ENCODE data around the gene HNRNPAB.
"Not testable (repeated sequence)": the region's sequence is repeated elsewhere in the genome, so short reads cannot be mapped to it uniquely, and the experiment has no call there.

HNRNPAB gene

GRCh38 chr5:178249191-178249989 is 45.1 kb downstream of the HNRNPAB start:
- H3F3A ChIP-seq (ENCODE audit: insufficient read depth, low read length): no peaks in the 10 kb centered on the region
- no peak overlapping the region for H3K4me3 ChIP-seq (ENCODE audit: low read length)
- no peak for TF ChIP-seq CTCF (IDR thresholded peaks at IDR 0.05; ENCODE audit: low read length)
- TF ChIP-seq EZH2 (optimal IDR thresholded peaks at IDR 0.05; ENCODE audit: low read depth, low read length): no peak
- TF ChIP-seq EZH2phosphoT487 (IDR thresholded peaks at IDR 0.05; ENCODE audit: low read length): no peak
- H3K9ac ChIP-seq (ENCODE audit: low read length): no peak overlapping the region
- no peaks in the 10 kb centered on the region for H3K4me1 ChIP-seq (ENCODE audit: low read length)
- no peaks in the 10 kb centered on the region for H3K79me2 ChIP-seq (ENCODE audit: low read length)
- no peaks in the 10 kb centered on the region for H3K9me3 ChIP-seq (replicated peaks; ENCODE audit: insufficient read depth, low read length)
- no peaks in the 10 kb centered on the region for H4K20me1 ChIP-seq (ENCODE audit: insufficient read depth, low read length)
- DNase-seq: no peak
- no peaks in the 10 kb centered on the region for H3K9me2 ChIP-seq (replicated peaks; ENCODE audit: insufficient read depth, low read length)
- H3K36me3 ChIP-seq (replicated peaks; ENCODE audit: insufficient read depth, low read length): no peaks in the 10 kb centered on the region
- H3K27me3 ChIP-seq (replicated peaks; ENCODE audit: insufficient read depth, low read length): peaks cover 25% of the 10 kb centered on the region
- H3K4me2 ChIP-seq (ENCODE audit: low read depth, low read length): no peak overlapping the region
- H3K27ac ChIP-seq (ENCODE audit: low read length): no peak overlapping the region
- no peak overlapping the region for H2AFZ ChIP-seq (ENCODE audit: low read length)

GRCh38 chr5:178250263-178250662 is 45.9 kb downstream of the HNRNPAB start:
- Histone ChIP-seq H2AFZ (ENCODE audit: low read length) (no peak overlapping the region), H4K20me1 (ENCODE audit: insufficient read depth, low read length) (no peaks in the 10 kb centered on the region), H3K4me1 (ENCODE audit: low read length) (no peaks in the 10 kb centered on the region), H3K27me3 (replicated peaks; ENCODE audit: insufficient read depth, low read length) (peaks cover 31% of the 10 kb centered on the region), H3K9me3 (replicated peaks; ENCODE audit: insufficient read depth, low read length) (no peaks in the 10 kb centered on the region), H3K79me2 (ENCODE audit: low read length) (no peaks in the 10 kb centered on the region), H3K27ac (ENCODE audit: low read length) (no peak overlapping the region), H3K4me3 (ENCODE audit: low read length) (no peak overlapping the region), H3F3A (ENCODE audit: insufficient read depth, low read length) (no peaks in the 10 kb centered on the region), H3K4me2 (ENCODE audit: low read depth, low read length) (no peak overlapping the region), H3K9ac (ENCODE audit: low read length) (no peak overlapping the region), H3K36me3 (replicated peaks; ENCODE audit: insufficient read depth, low read length) (no peaks in the 10 kb centered on the region), H3K9me2 (replicated peaks; ENCODE audit: insufficient read depth, low read length) (no peaks in the 10 kb centered on the region)
- TF ChIP-seq EZH2phosphoT487 (IDR thresholded peaks at IDR 0.05; ENCODE audit: low read length) (no peak), EZH2 (optimal IDR thresholded peaks at IDR 0.05; ENCODE audit: low read depth, low read length) (no peak), CTCF (IDR thresholded peaks at IDR 0.05; ENCODE audit: low read length) (no peak)
- no peak for DNase-seq

- TF ChIP-seq EZH2 (optimal IDR thresholded peaks at IDR 0.05; ENCODE audit: low read depth, low read length): no peak
- TF ChIP-seq EZH2phosphoT487 (IDR thresholded peaks at IDR 0.05; ENCODE audit: low read length): no peak
- TF ChIP-seq CTCF (IDR thresholded peaks at IDR 0.05; ENCODE audit: low read length): no peak
- Histone ChIP-seq H3K9me2 (replicated peaks; ENCODE audit: insufficient read depth, low read length) (no peaks in the 10 kb centered on the region), H3K9me3 (replicated peaks; ENCODE audit: insufficient read depth, low read length) (no peaks in the 10 kb centered on the region), H3K4me1 (ENCODE audit: low read length) (no peaks in the 10 kb centered on the region), H3K27ac (ENCODE audit: low read length) (no peak overlapping the region), H3K4me2 (ENCODE audit: low read depth, low read length) (no peak overlapping the region), H3K79me2 (ENCODE audit: low read length) (no peaks in the 10 kb centered on the region), H3F3A (ENCODE audit: insufficient read depth, low read length) (no peaks in the 10 kb centered on the region), H4K20me1 (ENCODE audit: insufficient read depth, low read length) (no peaks in the 10 kb centered on the region), H3K36me3 (replicated peaks; ENCODE audit: insufficient read depth, low read length) (no peaks in the 10 kb centered on the region), H2AFZ (ENCODE audit: low read length) (no peak overlapping the region), H3K9ac (ENCODE audit: low read length) (no peak overlapping the region), H3K4me3 (ENCODE audit: low read length) (no peak overlapping the region), H3K27me3 (replicated peaks; ENCODE audit: insufficient read depth, low read length) (peaks cover 36% of the 10 kb centered on the region)
- DNase-seq: no peak
Observed at GRCh38 chr5:178252258-178252657, 47.9 kb downstream of the HNRNPAB start.

GRCh38 chr5:178253632-178254031 is 49.3 kb downstream of the HNRNPAB start:
- not testable (repeated sequence) for H3K9me3 ChIP-seq (replicated peaks; ENCODE audit: insufficient read depth, low read length); H3K9ac ChIP-seq (ENCODE audit: low read length); H2AFZ ChIP-seq (ENCODE audit: low read length); H3K9me2 ChIP-seq (replicated peaks; ENCODE audit: insufficient read depth, low read length); H3K27ac ChIP-seq (ENCODE audit: low read length); H3K36me3 ChIP-seq (replicated peaks; ENCODE audit: insufficient read depth, low read length); H3F3A ChIP-seq (ENCODE audit: insufficient read depth, low read length); H3K4me2 ChIP-seq (ENCODE audit: low read depth, low read length); H4K20me1 ChIP-seq (ENCODE audit: insufficient read depth, low read length); H3K79me2 ChIP-seq (ENCODE audit: low read length); DNase-seq; H3K4me3 ChIP-seq (ENCODE audit: low read length); H3K4me1 ChIP-seq (ENCODE audit: low read length)
- peaks cover 30% of the 10 kb centered on the region for H3K27me3 ChIP-seq (replicated peaks; ENCODE audit: insufficient read depth, low read length)
